Left ventricle myocardium inferior (tissue), 1 donor: ENCODE measurements around the gene ABCD2. TPM values are rescaled to one million over a fixed set of nuclear protein-coding genes. Genes with fewer than 3 reads are reported as not detected.
A peak's percentile ranks its signal among the peaks of the same experiment; 100 is the strongest.

Experiments
- DNase-seq: peaks from one replicate; pipeline ENCODE4 v3.0.0-alpha.2; 2020
- H3K27ac ChIP-seq: fragments of 200-600 bp; replicated peaks from 2 replicates; pipeline ENCODE4 v1.8.0; 2021
- H3K27me3 ChIP-seq: fragments of 200-600 bp; 2 replicates; pipeline ENCODE4 v1.8.0; 2021; ENCODE audit warnings: low read depth
- H3K36me3 ChIP-seq: fragments of 200-600 bp; 2 replicates; pipeline ENCODE4 v1.8.0; 2021
- H3K4me1 ChIP-seq: fragments of 200-600 bp; 2 replicates; pipeline ENCODE4 v1.8.0; 2021
- H3K4me3 ChIP-seq: fragments of 200-600 bp; 2 replicates; pipeline ENCODE4 v1.8.0; 2021; ENCODE audit warnings: mild to moderate bottlenecking, moderate library complexity
- H3K9me3 ChIP-seq: fragments of 200-600 bp; replicated peaks from 2 replicates; pipeline ENCODE4 v1.8.0; 2021
- intact Hi-C: fragments of 100-400 bp; cut with micrococcal nuclease; formaldehyde crosslinking; loops from one replicate; pipeline ENCODE4 v1.11.0; 2022
- long read RNA-seq: library from polyadenylated mRNA; unstranded; transcript quantifications from one replicate; pipeline ENCODE4 v2.0.0, GENCODE V29; 2021
- total RNA-seq: library from RNA; stranded (reverse); fragmentation: NEBNext Ultra II Directional; extraction: Animal tissue kit (Norgen Biotek cat#: 25700); gene quantifications from one replicate; pipeline ENCODE4 v1.2.1, GENCODE V29; 2021
- TF ChIP-seq, protein P1 (sequence below): fragments of 200-600 bp; IDR thresholded peaks from 2 replicates; pipeline ENCODE4 v1.8.0; 2021; ENCODE audit warnings: antibody characterized with exemption, mild to moderate bottlenecking, borderline replicate concordance
- donor health status: DM: no; HTN: yes; CAD: no; lungs with severe emphysema.

Gene ABCD2
- total RNA-seq = 6.5 TPM
- long read RNA-seq, full-length matches to known transcripts = 6 of 10 reads
- long read RNA-seq, partial matches to known transcripts = 1 of 10 reads
- long read RNA-seq, other reads (novel, unspliced or antisense) = 3 of 10 reads

DNA sequence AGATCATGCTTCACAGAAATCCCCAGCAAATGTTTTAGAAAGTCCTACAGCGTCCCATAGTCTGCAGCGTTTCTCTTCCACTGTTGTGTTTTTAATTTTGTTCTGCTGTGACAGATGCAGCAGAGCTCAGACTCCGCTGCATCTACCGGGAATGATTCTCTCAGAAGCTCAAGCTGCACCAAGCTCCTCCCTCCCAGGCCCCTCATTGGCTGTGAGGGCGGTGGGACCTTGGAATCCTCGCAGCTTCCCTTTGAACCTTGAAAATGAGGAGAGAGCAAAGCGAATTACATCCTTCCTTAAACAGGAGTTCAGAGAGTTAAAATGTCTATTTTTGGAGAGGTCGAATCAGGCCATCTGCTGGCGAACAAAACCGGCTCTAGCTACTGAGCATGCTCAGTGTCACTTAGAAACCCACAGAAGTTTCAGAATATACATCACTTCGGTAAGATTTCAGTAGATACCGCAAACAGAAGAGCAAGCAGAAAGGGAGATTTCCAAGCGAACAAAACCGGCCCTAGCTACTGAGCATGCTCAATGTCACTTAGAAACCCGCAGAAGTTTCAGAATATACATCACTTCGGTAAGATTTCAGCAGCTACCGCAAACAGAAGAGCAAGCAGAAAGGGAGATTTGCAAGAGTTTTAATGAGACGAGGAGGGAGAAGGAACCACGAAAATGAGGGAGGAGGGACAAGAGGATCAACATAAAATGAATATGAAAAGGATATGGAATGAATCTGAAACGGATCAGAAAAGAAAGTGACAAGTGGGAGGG, at the start of gene ABCD2:
TSS of gene ABCD2 (minus strand) at position 144 of the 774 bp plus-strand sequence. CDS start 188 bp downstream, outside the sequence.
- Histone ChIP-seq H3K4me1 (peaks cover 23% of the 10 kb centered on the region), H3K27me3 (no peaks in the 10 kb centered on the region), H3K36me3 (no peaks in the 10 kb centered on the region), H3K9me3 (no peaks in the 10 kb centered on the region), H3K27ac (peak within 1 kb of the TSS; percentile 85), H3K4me3 (peak within 1 kb of the TSS; percentile 68)
- TF ChIP-seq, protein P1, sequence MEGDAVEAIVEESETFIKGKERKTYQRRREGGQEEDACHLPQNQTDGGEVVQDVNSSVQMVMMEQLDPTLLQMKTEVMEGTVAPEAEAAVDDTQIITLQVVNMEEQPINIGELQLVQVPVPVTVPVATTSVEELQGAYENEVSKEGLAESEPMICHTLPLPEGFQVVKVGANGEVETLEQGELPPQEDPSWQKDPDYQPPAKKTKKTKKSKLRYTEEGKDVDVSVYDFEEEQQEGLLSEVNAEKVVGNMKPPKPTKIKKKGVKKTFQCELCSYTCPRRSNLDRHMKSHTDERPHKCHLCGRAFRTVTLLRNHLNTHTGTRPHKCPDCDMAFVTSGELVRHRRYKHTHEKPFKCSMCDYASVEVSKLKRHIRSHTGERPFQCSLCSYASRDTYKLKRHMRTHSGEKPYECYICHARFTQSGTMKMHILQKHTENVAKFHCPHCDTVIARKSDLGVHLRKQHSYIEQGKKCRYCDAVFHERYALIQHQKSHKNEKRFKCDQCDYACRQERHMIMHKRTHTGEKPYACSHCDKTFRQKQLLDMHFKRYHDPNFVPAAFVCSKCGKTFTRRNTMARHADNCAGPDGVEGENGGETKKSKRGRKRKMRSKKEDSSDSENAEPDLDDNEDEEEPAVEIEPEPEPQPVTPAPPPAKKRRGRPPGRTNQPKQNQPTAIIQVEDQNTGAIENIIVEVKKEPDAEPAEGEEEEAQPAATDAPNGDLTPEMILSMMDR = peak; percentile 20
- intact Hi-C loops = no loop called here
- peak; percentile 69 for DNase-seq

DNA sequence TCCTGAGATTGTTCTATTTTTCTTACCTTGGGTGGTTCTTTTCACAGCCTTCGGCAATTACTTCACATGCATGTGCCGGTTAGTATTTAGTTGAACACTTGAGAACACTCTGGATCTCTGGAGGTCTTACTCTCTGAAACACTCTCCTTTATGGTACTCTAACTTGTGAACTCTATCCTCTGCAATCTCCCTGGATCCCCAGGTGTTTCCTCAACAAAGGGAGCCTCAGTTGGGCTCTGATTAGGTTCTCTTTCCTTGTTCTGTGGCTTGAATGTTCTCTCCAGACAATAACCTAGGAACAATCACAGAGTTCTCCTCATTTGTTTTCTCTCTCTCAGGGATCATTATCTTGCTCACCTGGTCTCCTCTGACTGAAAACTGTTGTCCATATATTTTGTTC, 40.5 kb upstream of the ABCD2 start:
- H3K27me3 ChIP-seq = no peaks in the 10 kb centered on the region
- no peaks in the 10 kb centered on the region for H3K9me3 ChIP-seq
- H3K36me3 ChIP-seq = no peaks in the 10 kb centered on the region
- H3K4me1 ChIP-seq = no peaks in the 10 kb centered on the region
- H3K27ac ChIP-seq = no peak overlapping the region
- DNase-seq = no peak
- no peak overlapping the region for H3K4me3 ChIP-seq
- intact Hi-C loops = no loop called here
- TF ChIP-seq, protein P1 = no peak

DNA sequence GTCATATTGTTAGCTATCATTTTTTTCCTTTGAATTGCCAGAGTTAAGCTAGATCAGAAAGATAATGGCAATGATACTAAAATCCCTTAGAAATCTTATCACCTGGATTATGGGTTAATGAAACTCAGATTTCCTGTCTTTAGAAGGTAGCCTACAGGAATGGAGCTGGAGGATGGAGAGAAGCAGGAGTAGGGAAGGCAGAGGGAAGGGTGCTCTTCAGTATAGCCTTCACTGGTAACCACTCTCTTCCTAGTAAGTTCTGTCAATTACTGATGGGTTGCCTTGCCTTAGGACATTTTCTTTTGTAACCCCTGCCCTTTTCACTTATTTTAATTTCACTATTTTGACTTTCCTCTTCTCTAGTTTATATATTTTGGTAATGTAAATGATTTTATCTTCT, 27.8 kb upstream of the ABCD2 start:
- H3K9me3 ChIP-seq = no peaks in the 10 kb centered on the region
- H3K36me3 ChIP-seq = no peaks in the 10 kb centered on the region
- TF ChIP-seq, protein P1 = no peak
- DNase-seq = no peak
- H3K27me3 ChIP-seq = no peaks in the 10 kb centered on the region
- H3K4me1 ChIP-seq = no peaks in the 10 kb centered on the region
- no peak overlapping the region for H3K4me3 ChIP-seq
- H3K27ac ChIP-seq = no peak overlapping the region
- intact Hi-C loops = no loop called here

DNA sequence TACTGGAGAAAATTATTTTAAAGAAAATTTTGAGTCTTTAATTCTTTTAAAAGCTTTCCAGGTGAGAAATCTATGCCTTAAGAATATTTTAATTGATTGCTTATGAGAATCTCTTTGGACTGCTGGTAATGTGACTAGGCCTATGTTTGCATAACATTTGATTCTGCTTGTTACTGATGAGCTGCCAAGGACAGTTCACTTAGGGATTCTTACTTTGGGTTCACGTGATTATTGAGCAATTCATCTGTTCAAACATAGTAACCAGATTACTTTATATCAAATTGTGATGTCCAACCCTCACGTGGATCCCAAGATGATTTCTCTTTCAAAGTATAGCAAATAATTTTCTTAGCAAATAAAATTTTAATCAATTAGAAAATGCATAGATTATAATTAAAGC, 27.4 kb upstream of the ABCD2 start:
- no peak for DNase-seq
- no peak overlapping the region for H3K27ac ChIP-seq
- TF ChIP-seq, protein P1 = no peak
- intact Hi-C loops = no loop called here
- no peaks in the 10 kb centered on the region for H3K27me3 ChIP-seq
- no peaks in the 10 kb centered on the region for H3K9me3 ChIP-seq
- no peak overlapping the region for H3K4me3 ChIP-seq
- H3K4me1 ChIP-seq = no peaks in the 10 kb centered on the region
- H3K36me3 ChIP-seq = no peaks in the 10 kb centered on the region

DNA sequence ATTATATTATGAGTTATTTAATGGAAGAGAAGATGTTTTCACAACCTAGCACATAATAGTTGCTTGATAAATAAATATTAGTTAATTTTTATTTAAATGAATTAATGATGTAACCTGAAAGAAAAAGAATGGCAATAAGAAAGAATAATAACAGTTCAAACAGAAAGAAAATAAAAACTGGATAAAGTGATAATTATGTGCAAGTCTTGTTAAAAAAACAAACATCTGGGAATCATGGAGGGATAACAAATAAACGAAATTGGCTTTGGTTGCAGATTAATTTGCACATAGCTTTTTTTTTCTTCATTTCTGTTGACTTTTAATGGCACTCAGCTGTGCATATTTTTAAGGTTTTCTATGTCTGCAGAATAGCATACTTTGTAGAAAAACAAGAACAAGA, 23.4 kb upstream of the ABCD2 start:
- Histone ChIP-seq H3K4me1 (no peaks in the 10 kb centered on the region), H3K4me3 (no peak overlapping the region), H3K27me3 (no peaks in the 10 kb centered on the region), H3K27ac (no peak overlapping the region), H3K36me3 (no peaks in the 10 kb centered on the region), H3K9me3 (no peaks in the 10 kb centered on the region)
- DNase-seq = no peak
- intact Hi-C loops = no loop called here
- TF ChIP-seq, protein P1 = no peak
